NCI-H82 treated with DMSO at 0.1 percent for 48 hours (cell line): ENCODE data around the gene HOXA9.
A peak's percentile ranks its signal among the peaks of the same experiment; 100 is the strongest.

Experiments
- DNase-seq: peaks from one replicate; lab custom pipeline; 2025; ENCODE audit not compliant: unreplicated experiment; lab: John Stamatoyannopoulos, UW

The HOXA9 gene

DNA sequence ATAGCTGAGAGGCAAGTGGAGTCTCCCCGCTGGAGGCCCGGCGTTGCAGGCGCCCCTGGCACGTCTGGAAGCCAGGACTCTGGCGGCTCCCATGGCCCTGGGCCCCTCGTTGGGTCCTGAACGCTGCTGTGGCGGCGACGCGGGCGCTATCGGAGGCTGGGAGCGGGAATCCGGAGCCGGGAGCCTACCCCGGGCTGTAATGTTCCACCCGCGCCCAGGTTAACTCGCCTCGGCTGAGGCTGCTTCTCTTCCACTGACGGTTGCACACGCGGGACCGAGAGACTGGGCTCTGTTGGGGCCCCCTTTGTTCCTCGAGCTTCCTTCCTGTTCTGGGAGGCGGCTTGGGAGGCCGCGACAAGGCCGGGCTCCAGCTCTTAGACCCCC lies 20.6 kb downstream of the HOXA9 start:
- DNase-seq, result no peak

GRCh38 chr7:27143950-27144780 lies 21.2 kb downstream of the HOXA9 start:
- DNase-seq, result no peak

- peak; percentile 58 for DNase-seq
Measured at GRCh38 chr7:27143023-27143949, 22.1 kb downstream of the HOXA9 start, which contains the start of gene HOXA5. Gene HOXA5, minus strand, starts transcription at chr7:27143681. Its CDS starts 74 bp downstream, at chr7:27143607.

- no peak for DNase-seq
Measured at GRCh38 chr7:27142580-27143022, 22.7 kb downstream of the HOXA9 start.

GRCh38 chr7:27141923-27142579 lies 23.3 kb downstream of the HOXA9 start:
- DNase-seq, result no peak

GRCh38 chr7:27141137-27141922 lies 24.0 kb downstream of the HOXA9 start:
- no peak for DNase-seq

- DNase-seq, result no peak
Measured at GRCh38 chr7:27140126-27140857, 25.0 kb downstream of the HOXA9 start.

GRCh38 chr7:27139334-27140125 lies 25.8 kb downstream of the HOXA9 start:
- no peak for DNase-seq

DNA sequence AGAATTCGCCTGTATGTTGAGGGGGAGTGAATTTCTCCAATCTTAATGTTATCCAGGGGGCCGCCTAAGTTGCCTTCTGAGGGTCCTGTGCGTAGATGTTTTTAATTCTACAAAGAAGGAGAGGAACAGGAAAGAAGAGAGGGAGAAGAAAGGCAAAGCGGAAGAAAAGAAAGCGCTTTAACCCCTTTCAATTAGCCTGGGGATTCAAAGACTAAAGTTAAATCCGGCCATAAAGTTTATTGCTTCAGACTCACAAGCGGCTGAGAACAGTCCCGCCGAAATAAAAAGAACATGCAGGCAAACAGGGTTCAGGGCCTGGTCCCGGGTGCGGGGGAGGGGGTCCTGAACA lies 26.4 kb downstream of the HOXA9 start:
- DNase-seq, result no peak

- DNase-seq, result no peak
Measured at GRCh38 chr7:27138472-27138871, 26.9 kb downstream of the HOXA9 start.

GRCh38 chr7:27137640-27138315 lies 27.6 kb downstream of the HOXA9 start:
- no peak for DNase-seq

DNA sequence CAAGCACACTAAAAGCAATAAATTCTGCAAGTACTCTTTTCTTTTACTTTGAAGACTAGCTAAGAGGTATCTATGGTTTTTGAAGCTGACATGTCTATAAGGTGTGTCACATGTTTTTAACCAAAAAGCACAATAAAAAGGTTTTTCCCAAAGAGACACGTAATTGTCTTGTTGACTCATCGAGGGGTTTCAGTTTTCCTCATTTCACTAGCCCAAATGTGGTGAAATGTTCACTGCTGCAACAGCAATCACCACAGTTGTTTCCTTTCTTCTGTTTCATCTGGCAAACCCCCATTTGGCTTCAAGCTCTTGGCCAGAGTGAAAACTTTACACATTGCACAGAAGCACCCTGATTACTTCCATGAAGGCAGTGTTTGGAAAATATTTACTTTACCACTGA lies 30.9 kb downstream of the HOXA9 start:
- DNase-seq, result no peak

GRCh38 chr7:27133409-27134231 lies 31.7 kb downstream of the HOXA9 start:
- DNase-seq, result no peak

GRCh38 chr7:27132978-27133377 lies 32.4 kb downstream of the HOXA9 start:
- no peak for DNase-seq

- peak; percentile 35 for DNase-seq
Measured at GRCh38 chr7:27132214-27132613, 33.1 kb downstream of the HOXA9 start.

GRCh38 chr7:27131390-27131819 lies 33.9 kb downstream of the HOXA9 start:
- DNase-seq, result no peak

DNA sequence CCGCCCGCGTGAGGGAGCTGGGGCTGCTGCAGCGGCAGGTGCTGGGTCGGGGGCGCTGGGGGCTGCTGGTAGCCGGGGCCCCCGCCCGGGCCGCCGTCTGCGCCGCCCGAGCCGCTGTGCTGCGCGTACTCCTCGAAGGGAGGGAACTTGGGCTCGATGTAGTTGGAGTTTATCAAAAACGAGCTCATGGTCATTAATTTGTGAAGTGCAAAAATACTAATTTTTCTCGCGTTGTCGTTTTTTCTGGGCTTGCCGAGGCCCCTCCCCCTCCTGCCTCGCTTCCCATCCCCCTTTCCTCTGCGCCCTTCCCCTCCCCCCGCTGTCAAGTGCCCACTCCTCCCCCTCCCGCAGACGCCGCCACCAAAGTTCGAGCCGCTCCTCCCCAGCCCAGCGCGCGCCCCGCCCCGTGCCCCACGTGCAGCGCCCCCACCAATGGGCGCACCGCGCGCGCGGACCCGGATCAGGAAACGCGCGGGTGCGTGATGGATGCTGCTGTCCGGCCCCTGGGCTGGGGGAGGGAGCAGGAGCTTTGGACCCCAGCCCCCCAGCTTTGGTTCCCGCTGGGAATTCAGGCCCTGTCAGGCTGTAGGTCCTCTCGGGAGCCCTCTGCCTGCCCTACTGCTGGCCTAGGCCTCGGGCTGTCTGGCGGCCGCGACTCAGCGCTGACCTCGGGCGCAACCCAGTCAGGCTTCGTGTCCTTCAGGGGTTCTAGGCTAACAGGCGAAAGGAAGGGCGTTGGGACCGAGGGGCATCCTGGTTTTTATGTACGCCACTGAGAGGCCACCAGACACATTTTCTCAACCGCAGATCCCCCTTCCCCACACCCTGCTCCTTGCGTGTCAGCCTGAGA lies 34.6 kb downstream of the HOXA9 start, which contains the start of gene HOXA4:
TSS of gene HOXA4 (minus strand) at position 218 of the 850 bp plus-strand sequence. CDS start at position 194, 24 bp downstream.
- peak; percentile 64 for DNase-seq
